ENCODE measurements around the gene GPC3.

The GPC3 gene

DNA sequence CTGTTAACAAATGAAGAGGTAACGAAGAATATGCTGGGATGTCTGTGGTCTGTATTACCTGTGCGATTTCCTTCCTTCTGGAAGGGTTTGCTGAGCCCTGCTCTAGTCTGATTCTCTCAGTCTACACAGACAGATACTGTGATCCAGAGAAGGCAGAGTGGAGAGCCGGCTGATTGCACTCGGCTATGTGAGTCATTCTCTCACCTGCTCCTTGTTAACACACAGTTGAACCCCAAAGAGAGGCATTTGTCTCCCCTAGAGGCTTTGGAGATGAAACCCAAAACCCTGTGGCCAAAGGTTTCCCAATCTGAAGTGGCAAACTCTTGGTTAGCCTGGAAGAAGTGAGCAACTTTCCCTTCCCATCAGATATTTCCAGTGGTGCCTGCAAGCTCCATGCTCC, 492.0 kb downstream of the GPC3 start:
- TF ChIP-seq, protein P1, sequence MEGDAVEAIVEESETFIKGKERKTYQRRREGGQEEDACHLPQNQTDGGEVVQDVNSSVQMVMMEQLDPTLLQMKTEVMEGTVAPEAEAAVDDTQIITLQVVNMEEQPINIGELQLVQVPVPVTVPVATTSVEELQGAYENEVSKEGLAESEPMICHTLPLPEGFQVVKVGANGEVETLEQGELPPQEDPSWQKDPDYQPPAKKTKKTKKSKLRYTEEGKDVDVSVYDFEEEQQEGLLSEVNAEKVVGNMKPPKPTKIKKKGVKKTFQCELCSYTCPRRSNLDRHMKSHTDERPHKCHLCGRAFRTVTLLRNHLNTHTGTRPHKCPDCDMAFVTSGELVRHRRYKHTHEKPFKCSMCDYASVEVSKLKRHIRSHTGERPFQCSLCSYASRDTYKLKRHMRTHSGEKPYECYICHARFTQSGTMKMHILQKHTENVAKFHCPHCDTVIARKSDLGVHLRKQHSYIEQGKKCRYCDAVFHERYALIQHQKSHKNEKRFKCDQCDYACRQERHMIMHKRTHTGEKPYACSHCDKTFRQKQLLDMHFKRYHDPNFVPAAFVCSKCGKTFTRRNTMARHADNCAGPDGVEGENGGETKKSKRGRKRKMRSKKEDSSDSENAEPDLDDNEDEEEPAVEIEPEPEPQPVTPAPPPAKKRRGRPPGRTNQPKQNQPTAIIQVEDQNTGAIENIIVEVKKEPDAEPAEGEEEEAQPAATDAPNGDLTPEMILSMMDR (IDR thresholded peaks at IDR 0.05; ENCODE audit: low read depth, low read length) = no peak
- no peak for DNase-seq (ENCODE audit: extremely low read depth, low read depth)

DNA sequence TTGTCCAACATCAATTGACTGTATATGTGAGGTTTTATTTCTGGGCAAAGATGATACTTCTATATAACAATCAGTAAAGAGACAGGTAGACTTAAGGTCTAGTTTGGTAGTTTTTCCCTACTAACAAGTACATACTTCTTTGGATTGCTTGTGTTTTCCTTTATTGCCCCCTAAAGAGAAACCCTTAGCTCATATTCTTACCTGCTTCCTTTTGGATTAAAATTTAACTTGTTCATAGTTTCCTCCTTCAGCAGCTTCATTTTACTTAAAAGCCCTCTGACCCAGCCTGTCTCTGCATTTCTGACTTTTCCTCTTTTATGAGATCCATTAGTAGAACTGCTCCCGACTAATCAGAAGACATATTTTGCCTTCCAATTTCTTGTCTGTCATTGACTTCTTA, 494.4 kb downstream of the GPC3 start:
- DNase-seq (ENCODE audit: extremely low read depth, low read depth) = no peak
- TF ChIP-seq, protein P1 (IDR thresholded peaks at IDR 0.05; ENCODE audit: low read depth, low read length) = no peak

Data from AG09319 (cell line).